Activated CD4-positive, CD25-positive, alpha-beta regulatory T cell treated with anti-CD3 and anti-CD28 coated beads, Interleukin-2, amount 50 U/mL, for 24 hours (primary cell): ENCODE results near the gene TRABD2B.

Experiments
- ATAC-seq, 2 donors: fragments of 150-1000 bp; cut with Tn5 transposase; one replicate each; pipeline ENCODE4 v1.10.0; 2021; ENCODE audit warnings: mild to moderate bottlenecking in 1 of 2, moderate library complexity in 1 of 2

The TRABD2B gene

DNA sequence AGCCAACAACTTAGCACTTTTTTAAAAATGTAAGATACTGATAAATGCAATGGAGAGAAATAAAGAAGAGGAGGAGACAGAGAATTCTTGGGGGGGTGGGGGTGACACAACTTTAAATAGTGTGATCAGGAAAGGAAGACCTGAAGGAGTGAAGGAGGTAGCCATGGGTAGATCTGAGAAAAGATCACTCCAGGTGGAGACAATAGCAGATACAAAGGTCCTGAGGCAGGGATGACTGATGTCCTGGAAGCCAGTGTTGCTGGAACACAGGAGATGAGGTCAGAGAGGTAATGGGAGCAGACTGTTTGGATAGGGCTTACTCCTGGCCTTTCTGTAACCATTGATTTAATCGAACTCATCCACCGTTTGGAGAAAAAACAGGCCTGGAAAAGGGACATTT is 24.6 kb upstream of the TRABD2B start:
- ATAC-seq = no peak

- ATAC-seq = no peak
Measured at GRCh38 chr1:48019714-48020315, 22.6 kb upstream of the TRABD2B start.

DNA sequence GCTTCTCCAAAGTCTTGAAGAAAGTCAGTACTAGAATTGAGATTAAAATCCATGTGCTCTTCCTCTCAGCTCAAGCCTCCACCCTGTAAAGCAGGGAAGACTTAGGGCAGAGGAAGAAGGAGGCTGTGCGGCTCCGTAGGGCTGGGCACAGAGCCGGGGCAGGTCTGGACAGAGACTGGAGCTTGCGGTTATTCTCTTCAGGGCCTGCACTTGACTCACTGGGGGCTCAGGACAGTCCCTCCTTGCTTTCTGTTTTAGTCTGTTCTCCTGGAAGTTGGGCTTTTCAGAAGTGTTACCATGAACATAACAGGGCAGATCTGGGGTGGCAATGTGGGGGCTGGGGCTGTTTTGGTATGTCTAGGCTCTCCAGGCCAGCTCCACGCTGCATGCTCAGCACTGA is 21.6 kb upstream of the TRABD2B start:
- ATAC-seq = no peak

- ATAC-seq = no peak
Measured at GRCh38 chr1:48017716-48018115, 20.5 kb upstream of the TRABD2B start.

- ATAC-seq = no peak
Measured at GRCh38 chr1:48016515-48016914, 19.3 kb upstream of the TRABD2B start.

DNA sequence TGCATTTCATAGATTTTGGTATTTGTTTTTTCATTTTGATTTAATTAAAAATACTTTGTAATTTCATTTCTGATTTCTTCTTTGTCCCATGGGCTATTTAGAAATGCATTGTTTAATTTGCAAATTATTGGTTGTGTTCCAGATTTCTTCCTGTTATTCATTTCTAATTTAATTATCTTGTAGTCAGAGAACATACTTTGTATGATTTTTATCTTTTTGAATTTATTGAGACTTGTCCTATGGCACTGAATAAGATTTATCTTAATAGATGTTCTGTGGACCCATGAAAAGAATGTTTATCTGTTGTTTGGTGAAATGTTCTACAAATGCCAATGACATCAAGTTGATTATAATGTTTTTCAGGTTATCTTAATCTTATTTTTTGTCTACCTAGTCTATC is 16.1 kb upstream of the TRABD2B start:
- ATAC-seq = no peak

DNA sequence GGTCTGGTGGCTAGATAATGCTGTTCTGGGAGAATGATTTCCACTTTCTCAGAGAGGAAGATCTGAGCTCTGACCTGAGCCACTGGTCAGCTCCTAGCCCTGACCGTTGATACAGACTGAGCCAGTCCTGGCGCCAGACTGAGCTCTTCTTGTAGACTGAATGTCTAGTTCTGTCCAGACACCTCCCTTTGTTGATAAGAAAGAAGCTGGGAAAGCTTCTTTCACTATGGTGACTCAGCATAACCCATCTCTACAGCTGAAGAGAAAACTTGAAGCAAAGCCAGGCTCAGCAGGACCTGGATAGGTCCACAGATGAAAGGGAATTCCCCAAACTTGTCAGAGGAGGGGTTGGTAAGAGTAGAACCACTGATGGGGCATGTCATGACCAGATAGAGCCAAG is 9.9 kb upstream of the TRABD2B start:
- no peak for ATAC-seq

- ATAC-seq = no peak
Measured at GRCh38 chr1:48006264-48006663, 9.1 kb upstream of the TRABD2B start.

- ATAC-seq = no peak
Measured at GRCh38 chr1:48005253-48006117, 8.3 kb upstream of the TRABD2B start.

GRCh38 chr1:48003741-48004531 is 6.8 kb upstream of the TRABD2B start:
- no peak for ATAC-seq

GRCh38 chr1:48002142-48002541 is 5.0 kb upstream of the TRABD2B start:
- no peak for ATAC-seq

- ATAC-seq = no peak
Measured at GRCh38 chr1:48001696-48002095, 4.5 kb upstream of the TRABD2B start.

DNA sequence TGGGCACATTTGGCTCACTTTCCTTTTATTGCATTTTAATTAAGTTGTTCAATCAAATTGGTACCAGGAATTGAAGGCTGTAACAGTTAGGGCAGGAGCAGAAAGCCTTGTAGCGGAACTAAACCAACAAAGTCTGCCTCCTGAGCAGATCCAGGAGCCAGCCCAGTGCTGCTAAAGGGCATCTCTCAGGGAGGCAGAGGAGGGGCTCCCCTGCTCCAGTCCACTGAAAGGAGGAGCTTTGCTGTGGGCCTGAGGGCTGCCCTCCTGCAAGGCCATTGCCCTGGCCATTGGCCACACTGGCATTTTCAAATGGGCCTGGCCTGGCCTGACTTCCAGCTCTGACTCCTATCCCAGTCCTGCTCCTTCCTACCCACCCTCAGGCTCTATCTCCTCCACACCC is 3.7 kb upstream of the TRABD2B start:
- ATAC-seq = no peak

GRCh38 chr1:47999097-47999496 is 1.9 kb upstream of the TRABD2B start:
- no peak for ATAC-seq

DNA sequence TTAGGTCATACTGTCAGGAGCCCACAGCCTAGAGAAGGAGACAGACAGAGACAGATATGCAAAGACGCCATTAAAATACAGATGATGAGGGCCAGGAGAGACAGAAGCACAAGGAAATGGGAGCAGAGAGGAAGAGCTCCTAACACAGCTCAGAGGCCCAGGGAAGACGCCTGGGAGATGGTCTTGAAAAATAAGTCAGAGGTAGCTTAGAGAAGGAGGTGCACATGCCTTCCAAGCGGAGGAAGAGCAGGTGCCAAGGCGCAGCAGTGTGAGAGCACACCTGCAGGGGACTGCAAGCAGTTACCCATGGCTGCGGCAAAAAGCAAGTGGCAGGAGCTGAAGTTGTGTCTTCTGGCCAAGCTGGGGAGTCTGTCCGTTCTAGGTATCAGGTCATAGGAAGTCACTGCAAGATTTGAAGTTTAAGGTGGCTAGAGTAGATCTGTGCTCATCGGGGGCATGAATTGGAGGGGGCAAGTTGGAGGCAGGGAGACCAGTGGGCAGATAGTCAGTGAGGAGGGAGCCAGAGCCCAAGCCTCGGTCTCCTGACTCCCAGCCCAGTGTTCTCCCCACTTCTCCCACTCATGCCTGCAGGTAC is 1.3 kb upstream of the TRABD2B start:
- no peak for ATAC-seq

DNA sequence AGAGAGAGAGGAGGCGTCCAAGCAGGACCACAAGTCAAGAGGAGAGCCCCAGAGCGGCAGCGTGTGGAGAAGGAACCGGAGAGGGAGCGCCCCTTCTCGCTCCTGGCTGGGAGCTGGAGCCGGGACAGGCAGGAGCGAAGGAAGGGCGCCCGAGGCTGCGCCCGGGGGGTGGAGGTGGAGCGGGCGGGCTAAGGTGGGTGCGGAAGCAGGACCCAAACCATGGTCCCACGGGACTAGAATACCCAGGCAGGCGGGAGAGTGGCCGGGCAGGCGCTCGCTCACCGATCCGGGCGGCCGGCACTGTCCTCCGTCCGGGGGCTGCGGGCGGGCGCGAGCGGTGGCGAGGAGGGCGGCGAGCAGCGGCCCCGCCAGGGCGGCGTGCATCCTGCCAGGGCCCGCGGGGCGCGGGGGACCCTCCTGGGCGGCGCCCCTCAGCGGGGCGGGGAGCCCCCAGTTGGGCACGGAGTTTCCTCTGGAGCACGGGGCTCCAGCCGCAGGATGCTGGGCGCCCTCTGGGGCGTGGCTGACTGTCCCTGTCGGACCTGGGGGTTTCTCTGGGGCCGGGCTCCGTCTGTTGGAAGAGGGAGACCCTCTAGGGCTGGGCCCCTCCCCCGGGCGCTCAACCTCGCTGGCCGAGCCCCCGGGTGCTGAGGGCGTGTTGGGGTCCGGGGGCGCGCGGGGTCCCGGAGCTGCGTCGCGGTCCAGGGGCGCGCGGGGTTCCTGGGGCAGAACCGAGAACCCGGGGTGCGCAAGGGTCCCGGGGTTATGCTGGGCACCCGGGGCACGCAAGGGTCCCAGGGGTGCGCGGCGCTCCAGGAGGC is 569 bp downstream of the TRABD2B start:
- ATAC-seq = no peak

DNA sequence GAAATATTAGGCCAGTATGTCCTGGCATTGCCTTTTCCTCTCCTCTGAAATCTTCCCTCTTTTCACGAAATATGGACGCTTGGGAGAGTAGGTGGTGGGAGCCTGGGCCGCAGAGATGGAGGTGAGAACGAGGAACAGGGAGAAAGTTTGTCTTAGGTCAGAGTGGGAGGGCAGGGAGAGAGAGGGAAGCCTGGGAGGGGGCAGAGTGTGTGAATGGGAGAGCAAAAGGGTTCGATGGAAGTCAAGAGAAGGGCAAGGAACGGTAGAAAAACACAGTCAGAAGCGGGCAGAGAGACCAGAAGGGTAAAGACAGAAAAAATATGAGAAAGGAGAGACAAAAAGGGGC is 1.2 kb downstream of the TRABD2B start:
- ATAC-seq = no peak

DNA sequence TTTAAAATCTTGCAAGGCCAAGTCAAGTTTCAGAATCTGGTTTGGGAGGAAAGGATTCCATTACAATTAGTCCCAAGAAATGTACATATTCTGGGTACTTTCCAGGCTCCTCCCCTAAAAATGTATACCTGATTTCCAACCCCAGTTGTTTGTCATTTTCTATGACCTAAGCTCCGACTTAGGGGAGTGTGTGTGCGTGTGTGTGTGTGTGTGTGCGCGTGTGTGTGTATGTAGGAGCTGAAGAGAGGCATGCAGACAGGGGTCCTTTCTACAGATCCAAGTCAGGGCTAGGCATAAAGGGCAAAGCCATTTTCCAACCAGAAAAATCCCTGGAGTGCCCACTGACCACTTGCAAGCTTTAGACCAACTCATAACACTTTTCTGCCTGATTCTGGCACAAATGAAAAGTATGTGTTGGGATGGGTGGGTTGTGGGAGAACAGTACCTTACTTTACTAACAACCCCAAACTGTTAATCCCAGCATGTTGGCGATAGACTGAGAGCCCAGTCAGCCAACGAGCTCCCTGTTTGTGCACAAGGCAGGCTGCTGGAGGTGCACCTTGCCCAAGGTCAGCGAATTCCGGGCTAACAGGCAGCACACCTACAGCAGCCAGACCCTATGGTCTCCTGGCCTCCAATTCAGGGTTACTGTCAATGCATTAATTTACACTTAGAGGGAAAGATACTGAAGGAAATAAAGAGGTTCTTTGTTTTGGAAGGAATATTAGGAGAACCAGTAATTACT is 1.7 kb downstream of the TRABD2B start:
- no peak for ATAC-seq

DNA sequence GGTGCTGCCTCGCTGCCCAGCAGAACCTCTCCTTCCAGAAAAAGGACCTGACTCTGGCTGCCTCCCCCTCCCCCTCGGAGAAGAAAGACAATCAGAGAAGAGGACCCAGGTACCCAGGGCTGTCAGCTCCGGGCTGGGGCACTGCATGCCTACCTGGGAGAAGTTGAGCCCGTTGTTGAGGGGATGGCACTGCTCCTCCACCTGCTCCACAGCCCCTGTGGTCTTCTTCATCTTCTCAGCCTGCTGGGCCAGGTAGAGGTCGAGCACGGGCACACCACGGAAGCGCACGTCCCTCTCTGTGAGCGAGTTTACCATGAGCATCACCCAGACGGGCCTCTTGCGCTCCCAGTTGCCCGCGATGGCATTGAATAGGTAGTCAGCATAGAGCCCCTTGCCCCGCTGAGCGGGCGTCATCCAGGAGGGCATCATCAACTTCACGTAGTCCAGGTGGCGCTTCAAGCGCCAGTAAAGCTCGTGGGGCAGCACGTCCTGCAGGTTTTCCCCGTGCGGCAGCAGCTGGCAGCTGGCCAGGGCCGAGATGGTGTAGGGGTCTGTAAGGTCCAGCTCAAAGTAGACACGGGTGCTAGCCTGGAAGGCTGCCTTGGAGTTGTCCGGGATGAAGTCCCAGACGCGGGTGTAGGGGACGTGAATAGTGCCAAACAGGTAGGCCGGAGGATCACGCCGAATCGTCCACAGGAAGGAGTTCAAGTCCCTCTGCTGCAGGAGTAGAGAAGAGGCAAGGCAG is 3.1 kb downstream of the TRABD2B start:
- ATAC-seq = no peak

GRCh38 chr1:47993416-47993740 is 3.8 kb downstream of the TRABD2B start:
- no peak for ATAC-seq
